HG02885 (cell line): ENCODE results near the gene AIMP1.
"Not testable (repeated sequence)": the region's sequence is repeated elsewhere in the genome, so short reads cannot be mapped to it uniquely, and the experiment has no call there.

Source experiments
- ATAC-seq: cut with Tn5 transposase; IDR thresholded peaks from one replicate; pipeline ENCODE4 v1.9.1; 2021; ENCODE audit warnings: mild to moderate bottlenecking; ENCODE audit not compliant: unreplicated experiment, poor library complexity

Gene AIMP1

GRCh38 chr4:106398898-106399297 lies 82.5 kb downstream of the AIMP1 start:
- not testable (repeated sequence) for ATAC-seq
